PC-9 (cell line): ENCODE results near the gene MPST. TPM values are rescaled to one million over a fixed set of nuclear protein-coding genes. Genes with fewer than 3 reads are reported as not detected.

Experiments used
- BruUV-seq: library from RNA; stranded (reverse); fragments of 400-500 nt; replicated peaks from 2 replicates; lab custom pipeline; 2021; lab: Mats Ljungman, UMichigan
- CTCF ChIA-PET: fragments of 300-600 bp; sonication (Branson Sonifier 250); formaldehyde crosslinking; loops from one replicate; lab custom pipeline; 2022; ENCODE audit warnings: antibody characterized with exemption; lab: Charles Lee
- POLR2A ChIA-PET: fragments of 300-600 bp; sonication (Branson Sonifier 250); formaldehyde crosslinking; loops from one replicate; lab custom pipeline; 2022; ENCODE audit warnings: antibody characterized with exemption; ENCODE audit not compliant: unreplicated experiment; lab: Charles Lee
- DNase-seq, 2 experiments: peaks; one replicate each; pipeline versions ENCODE4 v3.0.0 to v3.0.0-alpha.2; 2015 to 2022; ENCODE audit warnings: mixed read lengths in 1 of 2
- H2AFZ ChIP-seq: fragments of 200-600 bp; sonication (generic); 2 replicates; pipeline ENCODE4 v1.8.1; 2017; ENCODE audit warnings: antibody characterized with exemption
- H3F3A ChIP-seq: fragments of 200-600 bp; sonication (generic); 2 replicates; pipeline ENCODE4 v1.8.1; 2017; ENCODE audit warnings: antibody characterized with exemption, mild to moderate bottlenecking, low read depth; ENCODE audit not compliant: insufficient read depth
- H3K27ac ChIP-seq: fragments of 200-600 bp; sonication (generic); 2 replicates; pipeline ENCODE4 v1.6.1; 2016; ENCODE audit warnings: mixed run types
- H3K27me3 ChIP-seq: fragments of 200-600 bp; sonication (generic); 2 replicates; pipeline ENCODE4 v1.6.1; 2016; ENCODE audit warnings: low read depth, mixed run types; ENCODE audit not compliant: insufficient read depth
- H3K36me3 ChIP-seq: fragments of 200-600 bp; sonication (generic); 2 replicates; pipeline ENCODE4 v1.6.1; 2016; ENCODE audit warnings: low read depth, mixed run types
- H3K4me1 ChIP-seq: fragments of 200-600 bp; sonication (generic); replicated peaks from 2 replicates; pipeline ENCODE4 v1.6.1; 2016; ENCODE audit warnings: mixed run types; ENCODE audit not compliant: insufficient read depth
- H3K4me2 ChIP-seq: fragments of 200-600 bp; sonication (generic); 2 replicates; pipeline ENCODE4 v1.6.1; 2017; ENCODE audit warnings: mixed run types
- H3K4me3 ChIP-seq: fragments of 200-600 bp; sonication (generic); 2 replicates; pipeline ENCODE4 v1.6.1; 2016; ENCODE audit warnings: mixed run types
- H3K79me2 ChIP-seq: fragments of 200-600 bp; sonication (generic); 2 replicates; pipeline ENCODE4 v1.6.1; 2017; ENCODE audit warnings: low read depth, mixed run types
- H3K9me2 ChIP-seq: fragments of 200-600 bp; sonication (generic); 2 replicates; pipeline ENCODE4 v1.8.1; 2017; ENCODE audit warnings: mild to moderate bottlenecking; ENCODE audit not compliant: insufficient read depth
- H3K9me3 ChIP-seq: fragments of 200-600 bp; sonication (generic); 2 replicates; pipeline ENCODE4 v1.8.1; 2016; ENCODE audit warnings: low read depth; ENCODE audit not compliant: insufficient read depth
- H4K20me1 ChIP-seq: fragments of 200-600 bp; sonication (generic); 2 replicates; pipeline ENCODE4 v1.8.1; 2017; ENCODE audit not compliant: insufficient read depth
- CTCF ChIP-seq: fragments of 200-600 bp; sonication (generic); conservative IDR thresholded peaks from 2 replicates; pipeline ENCODE4 v1.6.1; 2017; ENCODE audit warnings: mixed run types, antibody characterized with exemption, mild to moderate bottlenecking, moderate library complexity
- EZH2 ChIP-seq: fragments of 200-600 bp; sonication (generic); IDR thresholded peaks from 2 replicates; pipeline ENCODE4 v1.8.0; 2017; ENCODE audit warnings: antibody characterized with exemption, low read depth
- intact Hi-C: fragments of 100-400 bp; cut with micrococcal nuclease; formaldehyde crosslinking; loops from one replicate; pipeline ENCODE4 v1.10.0; 2022; ENCODE audit not compliant: unreplicated experiment
- total RNA-seq: library from RNA; stranded (reverse); gene quantifications from 2 replicates; pipeline ENCODE4 v1.2.3, GENCODE V29; 2021

Gene MPST
- total RNA-seq, 1 experiment from 2014 or later, result 75.9 TPM

- Histone ChIP-seq H3K36me3 (no peaks in the 10 kb centered on the region), H3K27me3 (peaks cover 70% of the 10 kb centered on the region), H3K4me2 (no peak overlapping the region), H3F3A (no peaks in the 10 kb centered on the region), H3K79me2 (no peaks in the 10 kb centered on the region), H3K9me3 (no peaks in the 10 kb centered on the region), H2AFZ (no peak overlapping the region), H4K20me1 (no peaks in the 10 kb centered on the region), H3K4me3 (no peak overlapping the region), H3K9me2 (no peaks in the 10 kb centered on the region), H3K4me1 (no peaks in the 10 kb centered on the region), H3K27ac (no peak overlapping the region)
- BruUV-seq, result no TSS peak
- TF ChIP-seq EZH2, result no peak
- TF ChIP-seq CTCF, result no peak
- POLR2A ChIA-PET, result no interaction called here
- DNase-seq, result no peak
- intact Hi-C loops, result no loop called here
- CTCF ChIA-PET, result interaction anchor here (0.7 kb wide), 1 partner anchor 160 kb away, joined by 3 read pairs; no protein-coding TSS in a partner anchor
These were observed 53.1 kb downstream of the MPST start for GRCh38 chr22:37072673-37073072.

GRCh38 chr22:37074537-37074936, 55.0 kb downstream of the MPST start:
- no TSS peak for BruUV-seq
- intact Hi-C loops, result no loop called here
- no peak overlapping the region for H3K27ac ChIP-seq
- H2AFZ ChIP-seq, result no peak overlapping the region
- no peaks in the 10 kb centered on the region for H3K4me1 ChIP-seq
- H3K36me3 ChIP-seq, result no peaks in the 10 kb centered on the region
- no peaks in the 10 kb centered on the region for H3F3A ChIP-seq
- H3K9me3 ChIP-seq, result no peaks in the 10 kb centered on the region
- H3K9me2 ChIP-seq, result no peaks in the 10 kb centered on the region
- H3K79me2 ChIP-seq, result no peaks in the 10 kb centered on the region
- TF ChIP-seq CTCF, result no peak
- no peak for TF ChIP-seq EZH2
- no peaks in the 10 kb centered on the region for H4K20me1 ChIP-seq
- no peak for DNase-seq
- CTCF ChIA-PET, result no interaction called here
- POLR2A ChIA-PET, result no interaction called here
- no peak overlapping the region for H3K4me2 ChIP-seq
- no peak overlapping the region for H3K4me3 ChIP-seq
- peaks cover 68% of the 10 kb centered on the region for H3K27me3 ChIP-seq

GRCh38 chr22:37075046-37075445, 55.5 kb downstream of the MPST start:
- Histone ChIP-seq H3K9me3 (no peaks in the 10 kb centered on the region), H3K27ac (no peak overlapping the region), H3K27me3 (peaks cover 63% of the 10 kb centered on the region), H3K9me2 (no peaks in the 10 kb centered on the region), H2AFZ (no peak overlapping the region), H4K20me1 (no peaks in the 10 kb centered on the region), H3F3A (no peaks in the 10 kb centered on the region), H3K36me3 (no peaks in the 10 kb centered on the region), H3K4me2 (no peak overlapping the region), H3K79me2 (no peaks in the 10 kb centered on the region), H3K4me1 (no peaks in the 10 kb centered on the region), H3K4me3 (no peak overlapping the region)
- POLR2A ChIA-PET, result no interaction called here
- no peak for DNase-seq
- no TSS peak for BruUV-seq
- intact Hi-C loops, result loop anchor here (5.0 kb wide), 2 partner anchors 182 to 382 kb away; no protein-coding TSS in a partner anchor
- CTCF ChIA-PET, result interaction anchor here (0.6 kb wide), 1 partner anchor 98 kb away, joined by 3 read pairs; no protein-coding TSS in a partner anchor
- no peak for TF ChIP-seq CTCF
- TF ChIP-seq EZH2, result no peak
